ENCODE data around the gene STK10. TPM values are rescaled to one million over a fixed set of nuclear protein-coding genes. Genes with fewer than 3 reads are reported as not detected.
A peak's percentile ranks its signal among the peaks of the same experiment; 100 is the strongest.

Gene STK10
- total and polyA plus RNA-seq, 2 experiments from 2014 or later = 7.5 to 17.8 TPM

GRCh38 chr5:172059661-172060100 is 128.3 kb downstream of the STK10 start:
- peaks cover 4% of the 10 kb centered on the region; the same call in 1 of the 2 replicates for H3K4me1 ChIP-seq (ENCODE audit: insufficient read depth)

GRCh38 chr5:172058088-172058487 is 129.9 kb downstream of the STK10 start:
- Histone ChIP-seq H3K27me3 (ENCODE audit: insufficient read depth) (no peaks in the 10 kb centered on the region), H4K20me1 (replicated peaks; ENCODE audit: insufficient read depth) (no peaks in the 10 kb centered on the region; the same call in 1 of the 2 replicates), H3K27ac (ENCODE audit: low read depth) (peak overlapping the region; percentile 36; the same call in 1 of the 2 replicates), H3F3A (replicated peaks; ENCODE audit: low read depth) (no peaks in the 10 kb centered on the region), H3K36me3 (ENCODE audit: insufficient read depth) (no peaks in the 10 kb centered on the region; the same call in 1 of the 2 replicates), H2AFZ (no peak overlapping the region), H3K4me2 (no peak overlapping the region), H3K9me2 (ENCODE audit: insufficient read depth) (no peaks in the 10 kb centered on the region), H3K4me1 (ENCODE audit: insufficient read depth) (no peaks in the 10 kb centered on the region), H3K79me2 (replicated peaks; ENCODE audit: insufficient read depth) (no peaks in the 10 kb centered on the region), H3K4me3 (no peak overlapping the region)
- H3K4me1 Mint-ChIP-seq = no peaks in the 10 kb centered on the region
- DNase-seq (ENCODE audit: low spot score) = no peak
- H3K4me3 Mint-ChIP-seq = no peak overlapping the region
- H3K36me3 Mint-ChIP-seq (ENCODE audit: low read depth) = peaks cover 35% of the 10 kb centered on the region
- no peak overlapping the region for H3K27ac Mint-ChIP-seq
- peaks cover 3% of the 10 kb centered on the region for H3K27me3 Mint-ChIP-seq (ENCODE audit: insufficient read depth, low read depth, poor library complexity)
- peaks cover 4% of the 10 kb centered on the region for H3K9me3 Mint-ChIP-seq
- no peak for ATAC-seq
- TF ChIP-seq JUNB (IDR thresholded peaks at IDR 0.05; ENCODE audit: unreplicated experiment) (no peak), REST (IDR thresholded peaks at IDR 0.05; ENCODE audit: unreplicated experiment) (no peak), POLR2AphosphoS5 (IDR thresholded peaks at IDR 0.05; ENCODE audit: low read depth) (no peak), EZH2phosphoT487 (IDR thresholded peaks at IDR 0.05; ENCODE audit: unreplicated experiment) (no peak), CREB1 (CRISPR knock-in tag; IDR thresholded peaks at IDR 0.05; ENCODE audit: low read depth) (no peak), ZNF114 (CRISPR knock-in tag; IDR thresholded peaks at IDR 0.05) (no peak), ZNF331 (CRISPR knock-in tag; IDR thresholded peaks at IDR 0.05; ENCODE audit: low read depth) (no peak), EZH2 (IDR thresholded peaks at IDR 0.05; ENCODE audit: low read depth, unreplicated experiment) (no peak), STAT1 (IDR thresholded peaks at IDR 0.05; ENCODE audit: unreplicated experiment) (no peak), CTCF (conservative IDR thresholded peaks at IDR 0.05; ENCODE audit: low read depth in 2 of 2) (no peak)

More at GRCh38 chr5:172059661-172060100, 128.3 kb downstream of the STK10 start:
- Mint-ChIP-seq H3K4me3 (no peak overlapping the region), H3K36me3 (ENCODE audit: low read depth) (peaks cover 45% of the 10 kb centered on the region), H3K4me1 (peaks cover 11% of the 10 kb centered on the region), H3K27me3 (ENCODE audit: insufficient read depth, low read depth, poor library complexity) (peaks cover 5% of the 10 kb centered on the region), H3K27ac (peak overlapping the region; percentile 16; the same call in 1 of the 2 replicates), H3K9me3 (peaks cover 4% of the 10 kb centered on the region)
- H3K4me2 ChIP-seq = no peak overlapping the region
- no peaks in the 10 kb centered on the region for H3F3A ChIP-seq (replicated peaks; ENCODE audit: low read depth)
- no peak overlapping the region for H3K27ac ChIP-seq (ENCODE audit: low read depth)
- DNase-seq (ENCODE audit: low spot score) (peak; percentile 78), ATAC-seq (peak; percentile 75)
- no peaks in the 10 kb centered on the region for H3K9me2 ChIP-seq (ENCODE audit: insufficient read depth)
- no peak overlapping the region for H2AFZ ChIP-seq
- no peak for TF ChIP-seq EZH2phosphoT487 (IDR thresholded peaks at IDR 0.05; ENCODE audit: unreplicated experiment)
- no peak for TF ChIP-seq JUNB (IDR thresholded peaks at IDR 0.05; ENCODE audit: unreplicated experiment)
- peak; percentile 86 to 88 for TF ChIP-seq CTCF (conservative IDR thresholded peaks at IDR 0.05; ENCODE audit: low read depth in 2 of 2)
- no peak for TF ChIP-seq ZNF114 (CRISPR knock-in tag; IDR thresholded peaks at IDR 0.05)
- TF ChIP-seq STAT1 (IDR thresholded peaks at IDR 0.05; ENCODE audit: unreplicated experiment) = no peak
- H3K36me3 ChIP-seq (ENCODE audit: insufficient read depth) = no peaks in the 10 kb centered on the region; the same call in 1 of the 2 replicates
- H3K79me2 ChIP-seq (replicated peaks; ENCODE audit: insufficient read depth) = no peaks in the 10 kb centered on the region
- no peak overlapping the region for H3K4me3 ChIP-seq
- H3K27me3 ChIP-seq (ENCODE audit: insufficient read depth) = no peaks in the 10 kb centered on the region
- H4K20me1 ChIP-seq (replicated peaks; ENCODE audit: insufficient read depth) = no peaks in the 10 kb centered on the region; the same call in 1 of the 2 replicates
